Large intestine (tissue), 3 donors: ENCODE results near the gene RAPGEF6. TPM values are rescaled to one million over a fixed set of nuclear protein-coding genes. Genes with fewer than 3 reads are reported as not detected.
A peak's percentile ranks its signal among the peaks of the same experiment; 100 is the strongest.
"Not testable (repeated sequence)": the region's sequence is repeated elsewhere in the genome, so short reads cannot be mapped to it uniquely, and the experiment has no call there.

Source experiments
- DNase-seq, 2 donors: peaks; one replicate each; pipeline versions ENCODE4 v3.0.0 to v3.0.0-alpha.2; 2013
- H3K27ac ChIP-seq: one replicate; pipeline ENCODE4 v1.5.1; 2013; ENCODE audit warnings: low read length
- H3K27me3 ChIP-seq: 2 replicates; pipeline ENCODE4 v1.6.1; 2013; ENCODE audit warnings: low read length; ENCODE audit not compliant: control insufficient read depth, insufficient read depth
- H3K36me3 ChIP-seq: 2 replicates; pipeline ENCODE4 v1.6.1; 2013; ENCODE audit warnings: low read length; ENCODE audit not compliant: control insufficient read depth, insufficient read depth
- H3K4me1 ChIP-seq: one replicate; pipeline ENCODE4 v1.6.1; 2013; ENCODE audit warnings: low read length; ENCODE audit not compliant: control insufficient read depth, insufficient read depth
- H3K4me3 ChIP-seq: one replicate; pipeline ENCODE4 v1.5.1; 2013; ENCODE audit warnings: low read length
- H3K9me3 ChIP-seq: one replicate; pipeline ENCODE4 v1.6.1; 2013; ENCODE audit warnings: mild to moderate bottlenecking, low read depth, low read length, moderate library complexity; ENCODE audit not compliant: control insufficient read depth
- WGBS: methylation state at CpG from one replicate; pipeline ENCODE4 v1.1.5; 2013; ENCODE audit warnings: low lambda C conversion rate; ENCODE audit not compliant: insufficient coverage; 5-methylcytosine and 5-hydroxymethylcytosine counted together
- polyA plus RNA-seq: library from polyadenylated mRNA; unstranded; fragments of 120-200 nt; gene quantifications from one replicate; pipeline ENCODE4 v1.2.1, GENCODE V29; 2013

Gene RAPGEF6
- polyA plus RNA-seq, 1 donor: 11.2 TPM

DNA sequence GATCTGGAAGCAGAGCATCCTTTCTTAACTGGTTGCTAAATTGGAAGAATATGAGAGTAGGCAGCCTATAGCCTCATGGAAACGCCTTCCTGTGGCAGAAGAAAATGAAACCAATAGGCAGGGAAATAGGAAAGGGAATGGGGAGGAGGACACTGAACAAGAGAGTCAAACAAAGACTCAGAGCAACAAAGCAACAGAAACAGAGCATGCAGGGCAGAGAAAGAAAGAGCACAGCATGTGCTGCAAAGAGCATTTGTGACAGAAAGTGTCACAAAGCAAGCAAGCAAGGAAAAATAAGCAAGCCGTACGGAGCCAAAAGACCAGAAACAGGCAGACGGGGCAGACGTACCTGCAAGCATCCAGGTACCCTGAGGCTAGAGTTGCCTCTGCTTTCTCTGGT, 123.1 kb downstream of the RAPGEF6 start:
- Histone ChIP-seq H3K27ac (no peak overlapping the region), H3K27me3 (no peaks in the 10 kb centered on the region), H3K9me3 (no peaks in the 10 kb centered on the region), H3K36me3 (peaks cover 5% of the 10 kb centered on the region), H3K4me1 (no peaks in the 10 kb centered on the region), H3K4me3 (no peak overlapping the region)
- no peak for DNase-seq
- 88% methylated on average over 4 of the region's 5 CpGs for WGBS

DNA sequence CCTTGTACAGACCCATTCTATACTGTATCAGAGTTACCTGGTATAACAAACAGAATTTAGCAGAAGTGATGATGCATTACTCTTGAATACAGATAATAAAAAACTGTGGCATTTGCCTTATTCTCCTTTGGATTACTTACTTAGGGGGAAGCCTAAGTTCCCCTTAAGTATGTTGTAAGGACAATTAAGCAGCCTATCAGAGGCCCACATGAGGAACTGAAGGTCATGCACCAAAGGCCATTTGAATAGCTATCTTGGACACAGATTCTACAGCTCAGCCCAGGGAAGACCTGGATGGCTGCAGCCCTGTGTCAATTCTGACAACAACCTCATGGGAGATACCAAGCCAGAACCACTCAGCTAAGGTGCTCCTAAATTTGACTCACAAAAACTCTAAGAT, 125.2 kb downstream of the RAPGEF6 start:
- no peaks in the 10 kb centered on the region for H3K9me3 ChIP-seq
- H3K36me3 ChIP-seq: peaks cover 10% of the 10 kb centered on the region
- no peak overlapping the region for H3K27ac ChIP-seq
- H3K4me3 ChIP-seq: no peak overlapping the region
- DNase-seq: peak in 1 of 2 donors; percentile 4
- no peaks in the 10 kb centered on the region for H3K4me1 ChIP-seq
- no peaks in the 10 kb centered on the region for H3K27me3 ChIP-seq

DNA sequence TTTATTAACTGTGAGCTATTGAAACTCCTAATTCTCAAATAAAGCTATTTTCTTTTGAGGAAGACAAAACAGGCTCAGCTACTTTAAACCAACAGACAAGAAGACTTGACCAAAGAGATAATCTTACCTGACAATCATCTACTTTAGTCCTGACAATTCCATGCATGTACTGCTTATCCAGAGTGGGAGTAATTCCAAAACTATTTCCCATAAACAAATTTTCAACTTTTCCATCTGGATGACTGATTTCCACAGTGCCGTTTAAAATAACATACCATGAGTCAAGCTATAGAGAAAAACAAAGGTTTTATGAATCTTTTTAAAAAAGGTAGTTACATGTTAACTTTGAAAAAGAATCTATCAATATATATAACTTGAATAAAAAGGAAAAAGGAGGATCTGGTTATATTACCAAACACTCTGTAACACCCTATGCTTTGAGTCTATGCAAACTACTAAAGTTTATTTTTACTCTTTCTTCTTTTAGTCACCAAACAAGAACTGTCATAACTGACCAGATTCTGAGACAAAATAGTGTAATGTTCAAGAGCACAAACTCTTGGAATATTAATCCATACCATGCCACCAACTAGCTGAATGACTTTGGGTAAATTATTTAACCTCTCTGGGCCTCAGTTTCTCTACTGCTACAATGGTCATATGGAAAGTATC, 129.7 kb downstream of the RAPGEF6 start:
- Histone ChIP-seq H3K27ac (no peak overlapping the region), H3K9me3 (no peaks in the 10 kb centered on the region), H3K36me3 (peaks cover 22% of the 10 kb centered on the region), H3K27me3 (no peaks in the 10 kb centered on the region), H3K4me1 (no peaks in the 10 kb centered on the region), H3K4me3 (no peak overlapping the region)
- no CpG with 5 or more reads among the region's 1 CpG for WGBS
- no peak for DNase-seq

DNA sequence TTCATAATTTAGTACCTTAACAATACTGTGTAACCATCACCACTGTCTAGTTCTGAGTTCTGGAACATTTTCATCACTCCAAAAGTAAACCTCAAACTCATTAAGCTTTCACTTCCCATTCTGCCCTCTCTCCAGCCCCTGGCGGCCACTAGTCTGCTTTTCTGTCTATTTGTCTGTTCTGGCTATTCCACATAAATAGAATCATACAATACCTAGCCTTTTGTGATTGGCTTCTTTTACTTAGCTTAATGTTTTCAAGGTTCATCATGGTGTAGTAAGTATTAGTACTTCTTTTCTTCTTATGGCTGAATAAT, 138.7 kb downstream of the RAPGEF6 start:
- no peaks in the 10 kb centered on the region for H3K4me1 ChIP-seq
- H3K27ac ChIP-seq: no peak overlapping the region
- DNase-seq: no peak
- H3K36me3 ChIP-seq: peaks cover 32% of the 10 kb centered on the region
- WGBS: 80% methylated on average over 1 of the region's 1 CpG
- no peaks in the 10 kb centered on the region for H3K9me3 ChIP-seq
- no peak overlapping the region for H3K4me3 ChIP-seq
- no peaks in the 10 kb centered on the region for H3K27me3 ChIP-seq

DNA sequence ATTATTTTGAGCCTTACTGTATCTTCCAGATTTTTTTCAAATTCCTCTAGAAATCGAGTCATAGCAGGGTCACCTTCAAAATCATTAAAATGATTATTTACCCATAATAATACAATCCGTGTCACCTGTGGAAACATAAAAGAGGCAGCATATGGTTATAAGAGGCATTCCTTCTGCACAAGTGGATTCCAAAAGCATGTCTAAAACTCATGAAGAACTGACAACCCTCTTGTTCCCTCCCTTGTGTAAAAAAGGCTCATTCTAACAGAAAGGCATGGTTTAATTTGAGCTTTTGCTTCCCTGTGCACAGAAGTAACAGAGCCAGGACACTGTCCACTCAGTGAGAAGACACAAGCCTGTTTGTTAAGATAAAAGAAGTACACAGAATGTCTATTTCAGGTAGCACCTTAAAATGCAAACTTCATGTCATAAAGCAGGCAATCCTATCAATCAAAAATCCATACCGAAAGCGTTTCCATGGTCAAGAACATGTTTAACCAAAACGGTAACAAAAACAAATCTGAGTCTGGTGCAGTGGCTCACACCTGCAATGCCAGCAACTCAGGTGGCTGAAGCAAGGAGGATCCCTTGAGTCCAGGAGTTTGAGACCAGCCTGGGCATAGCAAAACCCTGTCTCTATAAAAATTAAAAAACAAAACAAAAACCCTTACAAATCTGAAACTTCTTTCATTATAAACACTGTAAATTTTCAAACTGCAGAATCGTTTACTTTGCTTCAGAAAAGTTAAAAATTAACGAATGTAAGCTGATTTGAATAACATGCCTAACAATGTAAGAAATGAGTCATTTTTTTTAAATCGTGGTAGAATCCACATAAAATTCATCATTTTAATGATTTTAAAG, 139.3 kb downstream of the RAPGEF6 start:
- DNase-seq: no peak
- Histone ChIP-seq H3K4me3 (no peak overlapping the region), H3K4me1 (no peaks in the 10 kb centered on the region), H3K36me3 (peaks cover 31% of the 10 kb centered on the region), H3K27ac (no peak overlapping the region), H3K9me3 (no peaks in the 10 kb centered on the region), H3K27me3 (no peaks in the 10 kb centered on the region)
- 83% methylated on average over 6 of the region's 8 CpGs for WGBS

DNA sequence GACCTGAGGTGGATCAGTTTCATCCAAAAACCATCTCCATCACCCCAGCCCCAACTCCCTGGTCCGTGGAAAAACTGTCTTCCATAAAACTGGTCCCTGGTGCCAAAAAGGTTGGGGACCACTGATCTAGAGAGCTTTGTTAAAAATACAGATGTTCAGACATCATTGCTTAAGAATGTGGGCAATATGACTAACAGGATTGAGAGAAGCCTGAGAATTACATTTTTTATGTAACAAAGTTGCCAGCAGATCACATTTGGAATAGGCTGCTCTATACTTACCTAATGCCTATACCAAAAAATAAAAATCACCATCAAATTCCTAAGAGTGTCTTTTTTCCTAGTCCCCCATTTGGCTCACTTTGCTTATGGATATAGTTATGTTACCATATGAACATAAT, 143.3 kb downstream of the RAPGEF6 start:
- H3K4me1 ChIP-seq: no peaks in the 10 kb centered on the region
- H3K27ac ChIP-seq: no peak overlapping the region
- H3K27me3 ChIP-seq: no peaks in the 10 kb centered on the region
- no peak for DNase-seq
- H3K36me3 ChIP-seq: peaks cover 33% of the 10 kb centered on the region
- no peaks in the 10 kb centered on the region for H3K9me3 ChIP-seq
- WGBS: no CpG with 5 or more reads among the region's 1 CpG
- no peak overlapping the region for H3K4me3 ChIP-seq

DNA sequence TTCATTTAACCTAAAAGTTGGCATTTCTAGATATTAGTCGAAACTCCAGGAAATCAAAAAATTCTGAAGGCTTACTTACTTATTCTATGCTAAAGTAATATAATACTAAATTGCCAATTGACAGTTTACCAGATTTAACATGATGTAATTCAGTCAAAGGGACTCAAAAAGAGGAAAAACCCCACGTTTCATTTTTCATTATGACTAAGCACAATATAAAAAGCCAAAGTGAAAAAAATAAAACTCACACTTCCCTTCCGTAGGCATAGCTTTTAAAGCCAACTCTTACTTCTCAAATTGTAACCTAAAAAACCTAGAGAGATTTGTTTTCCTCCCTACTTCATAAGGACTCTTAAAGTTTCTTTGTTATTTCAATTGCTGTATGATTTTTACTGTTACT, 146.6 kb downstream of the RAPGEF6 start:
- H3K36me3 ChIP-seq: peaks cover 25% of the 10 kb centered on the region
- no peaks in the 10 kb centered on the region for H3K27me3 ChIP-seq
- H3K27ac ChIP-seq: no peak overlapping the region
- H3K9me3 ChIP-seq: no peaks in the 10 kb centered on the region
- no peaks in the 10 kb centered on the region for H3K4me1 ChIP-seq
- 90% methylated on average over 3 of the region's 3 CpGs for WGBS
- H3K4me3 ChIP-seq: no peak overlapping the region
- no peak for DNase-seq

DNA sequence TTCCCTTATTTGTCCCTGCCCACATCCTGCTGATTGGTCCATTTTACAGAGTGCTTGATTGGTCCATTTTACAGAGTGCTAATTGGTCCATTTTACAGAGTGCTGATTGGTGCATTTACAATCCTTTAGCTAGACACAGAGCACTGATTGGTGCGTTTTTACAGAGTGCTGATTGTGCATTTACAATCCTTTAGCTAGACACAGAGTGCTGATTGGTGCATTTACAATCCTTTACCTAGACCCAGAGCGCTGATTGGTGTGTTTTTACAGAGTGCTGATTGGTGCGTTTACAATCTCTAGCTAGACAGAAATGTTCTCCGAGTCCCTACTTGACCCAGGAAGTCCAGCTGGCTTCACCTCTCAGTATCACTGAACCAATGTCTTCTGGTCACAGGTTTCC, 147.7 kb downstream of the RAPGEF6 start:
- WGBS: 80% methylated on average over 1 of the region's 4 CpGs
- H3K4me3 ChIP-seq, H3K27ac ChIP-seq, H3K4me1 ChIP-seq, H3K27me3 ChIP-seq, DNase-seq, H3K9me3 ChIP-seq: not testable (repeated sequence)
- peaks cover 23% of the 10 kb centered on the region for H3K36me3 ChIP-seq

DNA sequence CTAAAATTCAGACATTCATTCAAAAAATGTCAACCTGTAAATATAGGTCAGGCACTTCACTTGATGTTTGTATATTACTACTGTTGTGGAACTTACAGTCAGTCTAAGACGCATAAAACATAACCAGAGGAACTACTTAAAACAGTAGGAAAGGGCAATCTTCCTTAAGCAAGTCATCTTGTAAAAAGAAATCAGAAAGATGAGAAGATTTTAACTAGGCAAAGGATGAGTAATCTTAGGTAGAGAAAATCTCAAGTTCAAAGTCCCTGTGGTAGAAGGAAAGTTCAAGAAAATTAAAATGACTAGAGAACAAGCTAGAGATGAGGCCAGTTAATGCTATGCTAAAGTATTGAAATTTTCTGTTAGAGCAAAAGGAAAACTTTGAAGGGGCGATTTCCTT, 152.4 kb downstream of the RAPGEF6 start:
- 100% methylated on average over 1 of the region's 2 CpGs for WGBS
- H3K9me3 ChIP-seq: no peaks in the 10 kb centered on the region
- H3K27ac ChIP-seq: no peak overlapping the region
- H3K4me1 ChIP-seq: no peaks in the 10 kb centered on the region
- H3K36me3 ChIP-seq: peaks cover 20% of the 10 kb centered on the region
- no peak for DNase-seq
- no peaks in the 10 kb centered on the region for H3K27me3 ChIP-seq
- no peak overlapping the region for H3K4me3 ChIP-seq

DNA sequence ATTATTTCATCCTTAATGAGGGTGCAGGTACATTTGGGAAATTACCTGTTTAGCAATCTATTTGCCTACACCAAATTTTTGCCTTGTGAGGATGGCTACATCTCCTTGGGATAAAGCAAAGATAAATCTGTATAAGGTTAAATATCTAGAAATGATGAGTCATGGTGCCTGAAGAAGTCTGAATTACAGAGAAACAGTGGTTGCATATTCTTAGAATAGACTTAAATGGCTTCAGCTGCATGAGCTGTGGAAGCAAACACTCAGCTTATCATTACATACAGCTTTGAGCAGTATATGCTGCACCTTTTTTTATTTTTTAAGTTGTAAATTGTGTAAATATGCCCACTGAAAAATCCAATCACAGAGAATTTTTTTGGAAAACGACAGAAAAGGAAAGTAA, 153.5 kb downstream of the RAPGEF6 start:
- Histone ChIP-seq H3K4me1 (no peaks in the 10 kb centered on the region), H3K4me3 (no peak overlapping the region), H3K9me3 (no peaks in the 10 kb centered on the region), H3K27me3 (no peaks in the 10 kb centered on the region), H3K36me3 (peaks cover 15% of the 10 kb centered on the region), H3K27ac (no peak overlapping the region)
- DNase-seq: no peak
- WGBS: 78% methylated on average over 1 of the region's 1 CpG

DNA sequence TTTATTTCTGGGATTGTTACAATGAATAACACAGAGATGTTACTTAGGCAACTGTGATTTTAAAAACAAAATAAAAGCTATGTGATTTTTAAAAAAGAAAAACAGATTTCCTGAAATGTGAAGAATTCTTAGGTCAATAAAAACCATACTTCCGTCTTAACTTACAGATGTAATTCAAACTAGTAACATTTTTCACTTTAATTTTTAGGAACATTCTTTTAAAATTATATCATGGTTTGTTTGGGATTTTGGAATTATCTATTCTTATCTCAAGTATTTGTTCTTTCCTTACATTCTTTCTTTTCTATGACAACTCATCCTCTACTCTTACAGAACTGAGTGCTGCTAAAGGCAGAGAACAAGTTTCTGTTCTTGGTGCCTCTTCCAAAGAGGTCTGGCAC, 159.5 kb downstream of the RAPGEF6 start:
- no peaks in the 10 kb centered on the region for H3K9me3 ChIP-seq
- no peak overlapping the region for H3K27ac ChIP-seq
- no peak overlapping the region for H3K4me3 ChIP-seq
- no peak for DNase-seq
- WGBS: no CpG with 5 or more reads among the region's 1 CpG
- H3K27me3 ChIP-seq: no peaks in the 10 kb centered on the region
- H3K4me1 ChIP-seq: no peaks in the 10 kb centered on the region
- peaks cover 6% of the 10 kb centered on the region for H3K36me3 ChIP-seq
